ENCODE data around the gene DNM3.

DNA sequence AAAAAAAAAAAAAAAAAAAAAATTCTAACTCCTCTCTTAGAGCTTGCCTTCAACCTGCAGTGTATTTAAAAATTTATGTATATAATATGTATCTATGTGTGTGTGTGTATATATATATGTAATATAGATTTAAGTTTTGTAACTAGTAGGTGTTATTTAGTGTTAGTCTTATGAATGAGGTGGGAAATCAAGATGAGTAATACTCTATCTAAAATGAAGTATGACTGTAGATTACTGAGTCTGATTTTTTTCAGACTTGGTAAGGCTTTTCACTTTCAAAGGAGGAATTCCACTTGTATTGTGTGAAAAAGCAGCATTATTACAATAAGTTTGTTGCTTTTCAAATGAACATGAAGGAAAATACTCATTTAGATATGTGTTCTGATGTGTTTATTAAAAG, 5.4 kb upstream of the DNM3 start:
- TF ChIP-seq, protein P1, sequence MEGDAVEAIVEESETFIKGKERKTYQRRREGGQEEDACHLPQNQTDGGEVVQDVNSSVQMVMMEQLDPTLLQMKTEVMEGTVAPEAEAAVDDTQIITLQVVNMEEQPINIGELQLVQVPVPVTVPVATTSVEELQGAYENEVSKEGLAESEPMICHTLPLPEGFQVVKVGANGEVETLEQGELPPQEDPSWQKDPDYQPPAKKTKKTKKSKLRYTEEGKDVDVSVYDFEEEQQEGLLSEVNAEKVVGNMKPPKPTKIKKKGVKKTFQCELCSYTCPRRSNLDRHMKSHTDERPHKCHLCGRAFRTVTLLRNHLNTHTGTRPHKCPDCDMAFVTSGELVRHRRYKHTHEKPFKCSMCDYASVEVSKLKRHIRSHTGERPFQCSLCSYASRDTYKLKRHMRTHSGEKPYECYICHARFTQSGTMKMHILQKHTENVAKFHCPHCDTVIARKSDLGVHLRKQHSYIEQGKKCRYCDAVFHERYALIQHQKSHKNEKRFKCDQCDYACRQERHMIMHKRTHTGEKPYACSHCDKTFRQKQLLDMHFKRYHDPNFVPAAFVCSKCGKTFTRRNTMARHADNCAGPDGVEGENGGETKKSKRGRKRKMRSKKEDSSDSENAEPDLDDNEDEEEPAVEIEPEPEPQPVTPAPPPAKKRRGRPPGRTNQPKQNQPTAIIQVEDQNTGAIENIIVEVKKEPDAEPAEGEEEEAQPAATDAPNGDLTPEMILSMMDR (IDR thresholded peaks at IDR 0.05; ENCODE audit: extremely low read depth in 1 of 2, insufficient read depth in 1 of 2, low read depth in 1 of 2, low read length in 2 of 2): no peak
- TF ChIP-seq EZH2 (IDR thresholded peaks at IDR 0.05; ENCODE audit: borderline replicate concordance, low read depth, low read length, severe bottlenecking): no peak
- no peak for TF ChIP-seq POLR2AphosphoS5 (IDR thresholded peaks at IDR 0.05; ENCODE audit: insufficient read depth, low read depth, low read length)
- TF ChIP-seq JUN (IDR thresholded peaks at IDR 0.05; ENCODE audit: borderline replicate concordance, insufficient read depth, insufficient read length, low read depth): no peak
- TF ChIP-seq POLR2A (IDR thresholded peaks at IDR 0.05; ENCODE audit: low read depth, low read length): no peak
- no peak for TF ChIP-seq GATA2 (IDR thresholded peaks at IDR 0.05; ENCODE audit: insufficient read depth, insufficient read length, low read depth, low read length)
